HCT116 (cell line): ENCODE results near the gene GADD45G. TPM values are rescaled to one million over a fixed set of nuclear protein-coding genes. Genes with fewer than 3 reads are reported as not detected.

Experiments used
- ATAC-seq: fragments of 200-7000 bp; cut with Tn5 transposase; 2 replicates; pipeline ENCODE4 v1.9.1; 2020; ENCODE audit warnings: mild to moderate bottlenecking, moderate library complexity
- BruUV-seq: library from RNA; stranded (reverse); fragments of 400-500 nt; replicated peaks from 2 replicates; lab custom pipeline; 2021; lab: Mats Ljungman, UMichigan
- CTCF ChIA-PET: fragments of 300-600 bp; sonication (Branson Sonifier 250); formaldehyde crosslinking; loops from one replicate; lab custom pipeline; 2021; ENCODE audit warnings: antibody characterized with exemption; lab: Charles Lee
- POLR2A ChIA-PET: fragments of 300-600, 350-600 bp; sonication (Branson Sonifier 250); formaldehyde crosslinking; loops from one replicate; lab custom pipeline; 2021; ENCODE audit warnings: antibody characterized with exemption; lab: Charles Lee
- RAD21 ChIA-PET, 2 experiments: fragments of 300-600 bp; sonication (Branson Sonifier 250); formaldehyde crosslinking; loops; one replicate each; lab custom pipeline; 2023; ENCODE audit warnings: low total read pairs in 2 of 2; ENCODE audit not compliant: uncharacterized antibody in 2 of 2, unreplicated experiment in 2 of 2, low non-redundant PET in 1 of 2; lab: Charles Lee
- DNase-seq: peaks from one replicate; pipeline ENCODE4 v3.0.0-alpha.2; 2010; ENCODE audit warnings: low read depth, low spot score
- H2AFZ ChIP-seq: fragments of 200-600 bp; shearing (Covaris generic), sonication (generic); 2 replicates; pipeline ENCODE4 v1.6.1; 2017; ENCODE audit warnings: low read depth, mixed run types, mixed read lengths, antibody characterized with exemption, low read length; ENCODE audit not compliant: poor library complexity, severe bottlenecking
- H3K27ac ChIP-seq: 2 replicates; pipeline ENCODE4 v1.5.1; 2012; ENCODE audit warnings: low read depth, low read length
- H3K27me3 ChIP-seq: fragments of 200-600 bp; sonication (generic); 2 replicates; pipeline ENCODE4 v1.6.1; 2016; ENCODE audit warnings: mixed run types, low read length, mixed read lengths; ENCODE audit not compliant: insufficient read depth
- H3K36me3 ChIP-seq, 2 experiments: fragments of 200-500 bp in 1 of 2; fragments of 200-600 bp in 1 of 2; sonication (Bioruptor generic) in 1 of 2; sonication (generic) in 1 of 2; 2 replicates each; pipeline versions ENCODE4 v1.5.1 to v1.6.1; 2014 to 2016; ENCODE audit warnings: low read length in 2 of 2, inconsistent platforms in 1 of 2, mixed read lengths in 1 of 2, mixed run types in 1 of 2; ENCODE audit not compliant: insufficient read depth in 2 of 2, control insufficient read depth in 1 of 2
- H3K4me1 ChIP-seq, 2 experiments: fragments of 200-600 bp in 1 of 2; sonication (generic) in 1 of 2; 2 replicates each; pipeline versions ENCODE4 v1.5.1 to v1.6.1; 2012 to 2017; ENCODE audit warnings: low read length in 2 of 2, inconsistent platforms in 1 of 2, mild to moderate bottlenecking in 1 of 2, mixed read lengths in 1 of 2, mixed run types in 1 of 2, moderate library complexity in 1 of 2; ENCODE audit not compliant: insufficient read depth in 2 of 2, control insufficient read depth in 1 of 2
- H3K4me2 ChIP-seq: fragments of 200-600 bp; sonication (generic); 2 replicates; pipeline ENCODE4 v1.6.1; 2017; ENCODE audit warnings: mixed run types, low read length, mixed read lengths
- H3K4me3 ChIP-seq, 2 experiments: fragments of 200-600 bp in 1 of 2; sonication (generic) in 1 of 2; replicated peaks in 1 of 2; 2 replicates each; pipeline ENCODE4 v1.5.1; 2011 to 2016; ENCODE audit warnings: low read length in 2 of 2, control low read depth in 1 of 2, low read depth in 1 of 2, mild to moderate bottlenecking in 1 of 2, mixed read lengths in 1 of 2, mixed run types in 1 of 2
- H3K79me2 ChIP-seq: fragments of 200-600 bp; sonication (generic); 2 replicates; pipeline ENCODE4 v1.6.1; 2017; ENCODE audit warnings: mild to moderate bottlenecking, mixed run types, low read length, moderate library complexity, mixed read lengths; ENCODE audit not compliant: insufficient read depth
- H3K9ac ChIP-seq: fragments of 200-600 bp; sonication (generic); 2 replicates; pipeline ENCODE4 v1.6.1; 2016; ENCODE audit warnings: low read length, mixed read lengths
- H3K9me2 ChIP-seq: fragments of 200-600 bp; sonication (generic), shearing (Covaris generic); 2 replicates; pipeline ENCODE4 v1.6.1; 2017; ENCODE audit warnings: mixed run types, mild to moderate bottlenecking, moderate library complexity; ENCODE audit not compliant: insufficient read depth
- H3K9me3 ChIP-seq, 2 experiments: fragments of 200-500 bp in 1 of 2; fragments of 200-600 bp in 1 of 2; sonication (Bioruptor generic) in 1 of 2; sonication (generic) in 1 of 2; 2 replicates each; pipeline ENCODE4 v1.6.1; 2014 to 2017; ENCODE audit warnings: low read length in 2 of 2, mixed read lengths in 2 of 2, inconsistent platforms in 1 of 2, low read depth in 1 of 2, mild to moderate bottlenecking in 1 of 2, mixed run types in 1 of 2, moderate library complexity in 1 of 2; ENCODE audit not compliant: control insufficient read depth in 1 of 2, insufficient read depth in 1 of 2
- H4K20me1 ChIP-seq: fragments of 200-600 bp; sonication (generic), shearing (Covaris generic); 2 replicates; pipeline ENCODE4 v1.6.1; 2017; ENCODE audit warnings: mixed run types, mild to moderate bottlenecking, moderate library complexity; ENCODE audit not compliant: insufficient read depth
- CTCF ChIP-seq, 3 experiments: fragments of 200-600 bp in 1 of 3; sonication (generic) in 1 of 3; IDR thresholded peaks in 2 of 3; conservative IDR thresholded peaks in 1 of 3; 2 replicates each; pipeline ENCODE4 v1.5.1; 2012 to 2017; ENCODE audit warnings: low read depth in 2 of 3, low read length in 2 of 3, antibody characterized with exemption in 1 of 3, borderline replicate concordance in 1 of 3, control low read depth in 1 of 3, mild to moderate bottlenecking in 1 of 3, mixed read lengths in 1 of 3, mixed run types in 1 of 3, moderate library complexity in 1 of 3; ENCODE audit not compliant: insufficient read depth in 1 of 3
- EGR1 ChIP-seq: IDR thresholded peaks from 2 replicates; pipeline ENCODE4 v1.6.1; 2012; ENCODE audit warnings: low read depth
- JUND ChIP-seq: IDR thresholded peaks from 2 replicates; pipeline ENCODE4 v1.6.1; 2012
- POLR2AphosphoS5 ChIP-seq: IDR thresholded peaks from 2 replicates; pipeline ENCODE4 v1.6.1; 2011; ENCODE audit warnings: mild to moderate bottlenecking, low read depth, low read length, moderate library complexity
- RAD21 ChIP-seq: IDR thresholded peaks from 2 replicates; pipeline ENCODE4 v1.6.1; 2012; ENCODE audit warnings: low read depth, mild to moderate bottlenecking
- SIN3A ChIP-seq: IDR thresholded peaks from 2 replicates; pipeline ENCODE4 v1.6.1; 2012; ENCODE audit warnings: low read depth
- SRF ChIP-seq: IDR thresholded peaks from 2 replicates; pipeline ENCODE4 v1.6.1; 2012; ENCODE audit warnings: low read depth
- ZFX ChIP-seq: fragments of 450-650 bp; IDR thresholded peaks from 2 replicates; pipeline ENCODE4 v1.6.1; 2017
- intact Hi-C: fragments of 100-400 bp; cut with micrococcal nuclease; formaldehyde crosslinking; loops from 2 replicates; pipeline ENCODE4 v1.10.0; 2022
- total RNA-seq: library from RNA; stranded (reverse); gene quantifications from one replicate; pipeline ENCODE4 v1.2.1, GENCODE V29; 2021; ENCODE audit not compliant: unreplicated experiment

Gene GADD45G
- total RNA-seq, 1 experiment from 2014 or later = not detected

- no peak for TF ChIP-seq CTCF (IDR thresholded peaks at IDR 0.05 in 2 of 3, conservative IDR thresholded peaks at IDR 0.05 in 1 of 3; ENCODE audit: borderline replicate concordance in 1 of 3, insufficient read depth in 1 of 3, low read depth in 2 of 3, low read length in 2 of 3)
Measured at GRCh38 chr9:89654025-89654662, 49.3 kb downstream of the GADD45G start (continued).

- Histone ChIP-seq H3K79me2 (no peaks in the 10 kb centered on the region), H3K4me2 (no peak overlapping the region), H3K9ac (no peak overlapping the region), H3K9me2 (no peaks in the 10 kb centered on the region), H4K20me1 (no peaks in the 10 kb centered on the region), H3K4me3 (no peak overlapping the region), H3K27me3 (peaks cover 21% of the 10 kb centered on the region; the same call in 1 of the 2 replicates), H2AFZ (no peak overlapping the region), H3K36me3 (no peaks in the 10 kb centered on the region), H3K9me3 (no peaks in the 10 kb centered on the region), H3K27ac (no peak overlapping the region), H3K4me1 (no peaks in the 10 kb centered on the region)
- no peak for DNase-seq
- BruUV-seq = no TSS peak
- intact Hi-C loops = no loop called here
- ChIA-PET RAD21 (no interaction called here), POLR2A (no interaction called here), CTCF (no interaction called here)
- no peak for ATAC-seq
- no peak for TF ChIP-seq ZFX
- no peak for TF ChIP-seq SIN3A
- no peak for TF ChIP-seq POLR2AphosphoS5
- TF ChIP-seq SRF = no peak
- no peak for TF ChIP-seq RAD21
- no peak for TF ChIP-seq EGR1
- TF ChIP-seq JUND = no peak
- no peak for TF ChIP-seq CTCF (IDR thresholded peaks at IDR 0.05 in 2 of 3, conservative IDR thresholded peaks at IDR 0.05 in 1 of 3; ENCODE audit: borderline replicate concordance in 1 of 3, insufficient read depth in 1 of 3, low read depth in 2 of 3, low read length in 2 of 3)
Measured at GRCh38 chr9:89655056-89655989, 50.5 kb downstream of the GADD45G start.

Other genes with a start within 250 kb of the GADD45G start
- 32.0 TPM for gene SEMA4D, start 106.9 kb upstream of the GADD45G start, total RNA-seq